Occipital lobe (tissue), 2 donors: ENCODE results near the gene MTUS2. TPM values are rescaled to one million over a fixed set of nuclear protein-coding genes. Genes with fewer than 3 reads are reported as not detected.
"Not testable (repeated sequence)": the region's sequence is repeated elsewhere in the genome, so short reads cannot be mapped to it uniquely, and the experiment has no call there.

ENCODE experiments used
- DNase-seq: peaks from one replicate; lab custom pipeline; 2025; lab: John Stamatoyannopoulos, UW
- total RNA-seq: library from RNA; depleted of rRNA; stranded (reverse); fragments of >200 nt; gene quantifications from one replicate; pipeline ENCODE4 v1.2.3, GENCODE V29; 2014

Gene MTUS2
- total RNA-seq, 1 donor from 2014 or later = 3.6 TPM

DNA sequence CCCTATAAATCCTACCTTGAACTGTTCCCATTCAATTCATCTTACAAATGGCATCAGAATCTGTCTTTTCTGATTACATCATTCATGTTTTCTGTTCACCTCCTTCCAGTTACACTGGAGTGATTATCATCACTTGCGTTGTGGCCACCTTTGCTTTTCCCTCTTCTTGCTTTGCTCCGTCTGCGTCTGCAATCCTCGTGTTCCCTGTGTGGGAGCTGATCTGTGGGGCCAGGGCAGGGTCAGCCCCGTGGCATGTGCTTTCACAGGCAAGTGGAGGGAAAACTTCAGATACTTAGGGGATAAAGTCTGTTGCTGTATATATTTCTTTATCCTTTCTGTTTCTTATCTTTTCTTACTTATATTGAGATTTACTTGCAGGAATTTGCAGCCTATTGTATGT, 497.7 kb downstream of the MTUS2 start:
- no peak for DNase-seq

DNA sequence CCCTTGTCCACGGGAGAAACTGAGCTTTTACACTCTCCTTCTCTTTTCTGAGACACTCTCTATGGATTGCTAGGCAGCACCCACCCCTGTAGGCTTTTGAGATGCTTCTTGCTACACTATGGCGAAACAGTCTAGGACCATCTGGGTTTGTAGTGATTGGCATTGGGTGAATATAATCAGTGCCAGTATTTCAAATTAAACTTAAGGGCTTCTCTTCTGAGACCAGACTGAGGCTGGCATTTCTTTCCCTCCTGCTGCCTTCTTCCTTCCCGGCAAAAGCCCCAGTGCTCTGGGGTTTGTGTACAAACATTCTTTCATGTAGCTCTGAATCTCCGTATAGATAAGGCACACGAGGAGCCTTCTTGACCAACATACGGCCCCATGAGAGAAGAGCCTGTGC, 498.6 kb downstream of the MTUS2 start:
- DNase-seq = no peak

GRCh38 chr13:29319451-29319850, 499.3 kb downstream of the MTUS2 start:
- DNase-seq = no peak

DNA sequence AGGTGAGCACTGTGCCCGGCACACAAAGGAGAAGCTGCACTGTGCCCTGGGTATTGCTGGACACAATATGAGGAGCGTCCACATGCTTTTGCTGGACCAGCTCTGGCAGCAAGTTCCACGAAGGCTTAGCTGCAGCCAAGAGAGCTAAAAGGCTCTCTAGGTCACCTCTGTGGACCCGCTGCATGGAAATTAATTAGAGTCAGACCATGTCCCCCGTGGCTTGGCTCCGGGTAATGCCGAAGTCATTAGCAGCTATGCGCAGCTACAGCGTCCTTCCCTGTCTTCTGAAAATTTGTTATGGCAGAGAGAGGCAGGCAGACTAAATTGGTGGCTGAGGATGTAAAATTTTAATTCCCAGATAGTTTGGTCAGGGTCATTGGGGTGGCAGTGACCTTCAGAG, 503.8 kb downstream of the MTUS2 start:
- DNase-seq = no peak

DNA sequence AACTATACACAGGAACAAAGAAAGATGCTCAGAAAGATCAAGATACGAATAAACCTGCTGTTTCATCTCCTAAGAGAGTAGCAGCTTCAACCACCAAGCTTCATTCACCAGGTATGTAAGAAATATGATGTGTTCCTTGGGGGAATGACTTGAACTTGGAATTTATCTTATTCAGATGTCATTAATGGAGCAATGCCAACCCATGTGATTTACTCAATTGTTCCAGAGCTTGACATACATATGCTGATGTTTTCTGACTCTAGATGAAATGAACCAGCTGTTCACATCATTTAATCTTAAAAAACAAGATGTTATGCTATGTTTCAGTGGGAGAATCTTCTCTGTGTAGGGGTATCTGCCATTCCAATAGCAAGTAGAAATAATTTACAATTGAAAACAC, 504.5 kb downstream of the MTUS2 start:
- no peak for DNase-seq

GRCh38 chr13:29328501-29328900, 508.4 kb downstream of the MTUS2 start:
- DNase-seq = no peak

DNA sequence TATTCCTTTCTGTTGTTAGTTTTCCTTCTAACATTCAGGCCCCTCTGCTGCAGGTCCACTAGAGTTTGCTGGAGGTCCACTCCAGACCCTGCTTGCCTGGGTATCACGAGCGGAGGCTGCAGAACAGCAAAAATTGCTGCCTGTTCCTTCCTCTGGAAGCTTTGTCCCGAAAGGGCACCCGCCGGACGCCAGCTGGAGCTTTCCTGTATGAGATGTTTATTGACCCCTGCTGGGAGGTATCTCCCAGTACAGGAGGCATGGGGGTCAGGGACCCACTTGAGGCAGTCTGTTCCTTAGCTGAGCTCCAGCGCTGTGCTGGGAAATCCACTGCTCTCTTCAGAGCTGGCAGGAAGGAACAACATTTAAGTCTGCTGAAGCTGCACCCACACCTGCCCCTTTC, 516.2 kb downstream of the MTUS2 start:
- DNase-seq = no peak

- DNase-seq = no peak
These were observed 519.5 kb downstream of the MTUS2 start for GRCh38 chr13:29339386-29340272.

- DNase-seq = not testable (repeated sequence)
These were observed 525.9 kb downstream of the MTUS2 start for GRCh38 chr13:29345860-29346582.

DNA sequence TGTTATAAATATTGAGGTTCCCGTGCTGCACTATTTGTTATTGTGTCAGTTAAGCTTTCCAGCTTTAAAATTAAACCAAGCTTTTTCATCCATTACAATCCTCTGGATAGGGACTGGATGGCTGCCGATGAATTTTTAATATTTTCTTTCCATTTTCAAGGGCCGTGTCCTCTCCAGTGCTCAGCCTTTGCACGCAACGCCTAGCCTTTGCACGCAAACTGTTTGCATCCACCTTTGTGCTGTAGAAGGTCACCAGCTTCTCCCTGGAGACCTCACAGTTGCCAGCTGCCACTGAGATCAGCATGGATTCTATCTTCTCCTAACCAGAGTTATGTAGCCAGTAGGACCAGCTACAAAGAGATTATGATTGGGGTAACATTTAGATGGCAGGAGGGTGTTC, 534.9 kb downstream of the MTUS2 start:
- DNase-seq = no peak

GRCh38 chr13:29359181-29359580, 539.0 kb downstream of the MTUS2 start:
- DNase-seq = no peak

DNA sequence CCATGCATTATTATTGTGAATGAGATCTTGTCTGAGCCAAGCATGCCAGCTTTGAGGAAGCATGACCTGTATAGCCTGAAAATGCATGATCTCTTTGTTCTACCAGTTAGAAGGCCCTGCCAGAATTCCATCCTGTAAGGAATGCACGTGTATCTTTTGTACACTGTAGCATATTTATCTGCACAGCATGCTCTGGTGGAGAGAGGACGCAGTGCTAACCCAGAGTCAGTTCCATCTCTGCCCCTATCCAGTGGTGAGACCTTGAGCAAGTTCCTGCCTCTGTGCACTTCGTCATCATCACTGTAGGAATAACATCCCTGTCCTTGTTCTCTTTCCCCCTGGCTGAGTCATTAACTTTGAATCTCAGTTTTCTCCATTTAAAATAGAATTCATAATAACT, 541.6 kb downstream of the MTUS2 start:
- DNase-seq = no peak

DNA sequence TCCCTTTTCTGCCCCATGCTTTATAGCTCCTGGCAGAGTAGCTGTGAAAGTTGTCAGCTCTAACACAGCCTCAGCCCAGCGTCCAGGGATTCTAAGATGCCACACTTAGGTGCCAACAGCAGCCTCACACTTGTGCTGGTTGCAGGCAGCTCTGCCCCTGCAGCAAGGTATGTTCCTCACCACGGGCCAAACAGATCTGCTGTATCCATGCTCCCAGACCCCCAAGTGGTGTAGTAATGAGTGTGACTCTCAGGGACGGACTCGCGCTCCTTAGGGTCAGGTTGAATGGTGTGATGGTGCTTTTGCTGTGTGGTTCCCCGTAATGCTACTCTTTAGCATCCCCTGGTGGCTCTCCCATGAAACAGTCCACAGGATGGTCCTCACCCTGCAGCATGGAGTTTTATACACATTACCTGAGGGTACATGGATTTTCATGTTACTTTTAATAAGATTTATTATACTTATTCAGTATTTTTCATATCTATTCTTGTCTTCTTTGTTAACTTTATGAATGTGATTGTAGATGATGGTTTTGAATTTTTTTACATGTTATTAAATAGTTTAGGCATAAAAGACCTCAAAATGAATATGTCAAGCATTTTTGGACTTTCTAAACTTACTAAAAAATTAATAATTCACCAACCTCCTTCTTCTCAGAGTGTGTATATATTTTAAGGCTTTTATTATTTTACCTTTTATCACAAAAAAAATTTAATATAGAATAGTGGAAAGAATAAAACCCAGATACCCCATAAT, 542.9 kb downstream of the MTUS2 start:
- DNase-seq = peak; percentile 47

DNA sequence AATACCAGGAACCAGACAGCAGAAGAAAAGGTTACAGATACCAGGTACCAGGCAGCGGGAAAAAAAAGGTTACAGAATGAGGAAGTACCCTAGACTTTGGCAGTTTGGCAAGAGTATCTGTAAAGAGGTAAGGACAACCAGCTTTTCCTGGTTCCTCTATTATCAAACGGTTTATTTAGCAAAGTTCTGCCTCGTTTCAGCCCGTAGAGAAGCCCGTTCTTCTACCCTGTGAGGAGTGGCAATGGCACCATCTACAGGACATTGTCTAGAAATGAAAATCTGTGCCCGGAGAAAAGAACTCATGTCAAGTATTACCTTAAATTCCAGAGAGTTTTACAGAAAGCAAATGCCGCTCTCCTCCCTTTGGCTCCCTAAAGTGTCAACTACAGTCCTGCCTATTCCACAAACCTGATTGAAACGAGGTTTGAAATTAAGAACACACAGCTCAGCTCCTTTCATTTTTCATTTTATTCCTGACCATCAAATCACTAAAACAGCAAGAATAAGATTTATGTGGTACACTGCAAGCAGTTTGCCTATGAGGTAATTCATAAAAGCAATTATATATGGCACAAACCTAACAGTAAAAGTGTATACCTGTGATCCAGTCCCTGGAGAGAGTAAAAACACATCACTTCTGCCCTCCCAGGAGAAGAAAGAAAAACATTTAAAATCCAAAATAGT, 549.1 kb downstream of the MTUS2 start:
- DNase-seq = peak; percentile 5

GRCh38 chr13:29379281-29379680, 559.1 kb downstream of the MTUS2 start:
- no peak for DNase-seq

DNA sequence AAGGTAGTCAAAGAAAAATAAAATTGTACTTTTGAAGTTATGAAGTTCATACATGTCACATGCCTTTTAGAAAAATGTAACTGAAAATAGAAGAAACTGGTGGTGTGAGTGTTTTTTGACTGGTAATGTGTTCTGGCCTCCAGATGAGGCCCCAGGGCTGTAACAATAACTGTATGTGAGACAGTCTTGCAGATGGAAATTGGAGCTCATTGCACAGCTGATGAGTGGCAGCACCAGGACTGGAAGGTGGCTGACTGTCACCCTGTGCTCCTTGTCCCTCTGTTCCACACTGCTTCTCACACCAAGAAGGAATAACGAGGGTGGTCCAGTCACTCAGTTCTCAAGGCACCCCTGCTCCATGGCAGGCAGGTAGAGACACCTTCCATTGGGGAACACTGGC, 559.7 kb downstream of the MTUS2 start:
- DNase-seq = no peak

- no peak for DNase-seq
These were observed 561.9 kb downstream of the MTUS2 start for GRCh38 chr13:29382021-29382420.

- DNase-seq = no peak
These were observed 563.3 kb downstream of the MTUS2 start for GRCh38 chr13:29383476-29383875.

GRCh38 chr13:29384466-29384865, 564.3 kb downstream of the MTUS2 start:
- DNase-seq = no peak

DNA sequence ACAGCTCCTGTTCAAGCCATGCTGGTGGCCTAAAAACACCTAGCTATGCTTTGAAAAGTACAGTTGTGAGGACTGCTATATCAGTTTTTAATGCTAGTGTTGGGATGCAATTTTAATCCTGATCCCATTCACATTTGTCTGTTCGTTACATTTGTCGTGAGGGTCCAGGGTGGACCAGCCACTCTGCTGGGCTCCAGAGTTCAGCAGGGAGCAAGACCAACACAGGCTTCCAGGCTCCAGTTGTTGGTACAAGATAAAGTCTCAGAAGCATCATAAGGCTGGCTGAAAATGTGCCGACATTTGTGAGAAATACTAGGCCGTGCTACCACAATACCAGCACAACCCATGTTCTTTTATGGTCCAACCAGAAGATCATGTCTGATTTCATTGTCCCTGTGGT, 564.7 kb downstream of the MTUS2 start:
- no peak for DNase-seq

DNA sequence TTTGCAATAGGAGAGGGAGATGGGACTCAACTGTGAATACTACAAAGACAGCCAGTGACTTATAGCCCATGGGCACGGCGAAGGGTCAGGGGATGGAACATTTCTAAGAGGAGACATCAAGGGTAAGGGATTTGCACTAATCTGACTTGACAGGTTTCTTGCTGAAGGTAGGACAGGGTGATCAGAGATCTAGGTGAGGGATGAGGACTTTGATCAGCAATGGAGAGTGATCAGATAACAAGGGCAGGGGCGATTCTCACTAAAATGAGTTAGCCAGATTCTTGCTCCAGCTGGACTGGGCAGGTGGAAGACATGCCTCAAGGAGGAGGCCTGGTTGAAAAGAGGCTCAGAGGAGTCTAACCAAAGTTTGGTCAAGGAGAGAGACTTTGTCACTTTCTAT, 566.1 kb downstream of the MTUS2 start:
- DNase-seq = no peak

DNA sequence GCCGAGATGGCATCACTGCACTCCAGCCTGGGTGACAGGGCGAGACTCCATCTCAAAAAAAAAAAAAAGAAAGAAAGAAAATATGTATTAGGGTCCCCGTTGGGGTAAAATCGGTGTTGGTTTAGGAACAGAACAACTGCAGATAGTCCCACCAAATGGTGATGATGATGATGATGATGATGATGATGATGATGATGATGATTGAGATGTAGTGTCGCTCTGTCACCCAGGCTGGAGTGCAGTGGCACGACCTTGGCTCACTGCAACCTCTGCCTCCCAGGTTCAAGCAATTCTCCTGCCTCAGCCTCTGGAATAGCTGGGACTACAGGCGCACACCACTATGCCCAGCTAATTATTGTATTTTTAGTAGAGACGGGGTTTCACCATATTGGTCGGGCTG, 570.5 kb downstream of the MTUS2 start:
- not testable (repeated sequence) for DNase-seq
